GM21360 (cell line): Measurements from ENCODE around the gene ZBTB20.

Experiments used
- ATAC-seq: cut with Tn5 transposase; IDR thresholded peaks from one replicate; pipeline ENCODE4 v1.9.1; 2021; ENCODE audit warnings: mild to moderate bottlenecking, moderate library complexity; ENCODE audit not compliant: unreplicated experiment

Gene ZBTB20

GRCh38 chr3:114645392-114645791 is 501.7 kb downstream of the ZBTB20 start:
- ATAC-seq, result no peak

- no peak for ATAC-seq
These were observed 502.7 kb downstream of the ZBTB20 start for GRCh38 chr3:114644367-114644766.

GRCh38 chr3:114642951-114643741 is 503.9 kb downstream of the ZBTB20 start:
- no peak for ATAC-seq

DNA sequence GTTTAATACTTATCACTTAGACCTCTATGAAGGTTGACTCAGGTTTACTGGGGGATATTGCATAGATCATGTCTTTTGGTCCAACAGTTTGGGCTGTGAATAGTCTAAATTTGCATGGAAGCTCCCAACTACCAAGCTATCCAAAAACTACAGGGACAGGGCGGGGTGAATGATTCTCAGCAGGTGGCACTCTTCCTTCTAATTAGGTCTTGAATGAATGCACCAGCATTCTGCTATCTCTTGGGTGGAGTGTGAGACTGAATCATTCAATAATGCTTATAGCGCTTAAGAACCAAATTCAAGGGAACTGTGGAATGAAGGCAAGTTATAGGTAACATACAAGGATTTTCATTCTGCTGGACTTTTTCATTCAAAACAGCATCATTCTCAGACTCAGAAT is 507.0 kb downstream of the ZBTB20 start:
- no peak for ATAC-seq

DNA sequence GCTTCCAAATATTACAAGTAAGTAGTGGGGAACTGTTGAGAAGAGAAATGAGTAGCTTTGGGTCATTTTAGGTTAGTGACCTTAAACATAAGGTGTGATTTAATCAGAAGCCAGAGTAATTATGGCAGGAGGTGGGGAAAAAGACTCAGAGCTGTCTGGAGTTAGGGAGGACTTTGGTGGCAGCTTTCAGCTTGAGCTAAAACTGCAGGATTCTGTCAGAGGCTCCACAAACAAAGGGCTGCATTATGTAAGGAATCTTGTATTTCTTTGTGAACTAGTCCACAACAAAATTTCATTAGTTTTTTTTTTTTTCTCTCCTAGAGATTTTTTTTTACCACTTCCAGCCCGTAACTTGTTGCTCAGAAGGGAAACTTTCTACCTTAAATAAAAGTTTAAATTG is 507.9 kb downstream of the ZBTB20 start:
- no peak for ATAC-seq

DNA sequence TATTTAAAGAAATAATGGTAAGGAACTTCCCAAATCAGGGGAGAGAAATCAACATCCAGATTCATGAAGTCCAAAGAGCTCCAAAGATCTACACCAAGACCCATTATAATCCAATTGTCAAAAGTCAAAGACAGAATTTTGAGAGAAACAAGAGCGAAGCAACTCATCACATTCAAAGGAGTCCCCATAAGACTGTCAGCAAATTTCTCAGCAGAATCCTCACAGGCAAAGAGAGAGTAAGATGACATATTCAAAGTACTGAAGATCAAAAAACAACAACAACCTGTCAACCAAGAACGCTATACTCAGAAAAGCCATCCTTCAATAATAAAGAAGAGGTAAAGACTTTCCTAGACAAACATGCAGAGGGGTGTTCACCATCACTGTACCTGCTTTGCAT is 511.2 kb downstream of the ZBTB20 start:
- ATAC-seq, result no peak

DNA sequence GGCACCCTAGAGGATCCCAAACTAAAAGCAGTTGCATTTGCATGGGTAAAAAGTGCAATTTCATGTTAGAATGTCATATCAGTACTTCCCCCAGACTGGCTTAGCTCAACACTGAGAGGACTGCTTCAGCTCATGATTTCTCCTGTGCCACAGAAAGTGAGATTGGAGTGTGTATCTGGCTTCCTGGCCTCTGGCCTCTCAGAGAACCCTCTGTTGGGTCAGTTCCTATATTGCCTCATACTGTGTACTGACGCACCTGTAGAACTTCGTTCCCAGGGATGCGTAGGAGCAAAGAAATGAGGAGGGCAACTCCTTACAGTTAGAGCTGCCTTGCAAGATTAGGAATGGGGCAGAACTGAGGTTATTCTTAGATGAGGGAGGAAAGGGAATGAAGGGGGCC is 512.5 kb downstream of the ZBTB20 start:
- ATAC-seq, result no peak

DNA sequence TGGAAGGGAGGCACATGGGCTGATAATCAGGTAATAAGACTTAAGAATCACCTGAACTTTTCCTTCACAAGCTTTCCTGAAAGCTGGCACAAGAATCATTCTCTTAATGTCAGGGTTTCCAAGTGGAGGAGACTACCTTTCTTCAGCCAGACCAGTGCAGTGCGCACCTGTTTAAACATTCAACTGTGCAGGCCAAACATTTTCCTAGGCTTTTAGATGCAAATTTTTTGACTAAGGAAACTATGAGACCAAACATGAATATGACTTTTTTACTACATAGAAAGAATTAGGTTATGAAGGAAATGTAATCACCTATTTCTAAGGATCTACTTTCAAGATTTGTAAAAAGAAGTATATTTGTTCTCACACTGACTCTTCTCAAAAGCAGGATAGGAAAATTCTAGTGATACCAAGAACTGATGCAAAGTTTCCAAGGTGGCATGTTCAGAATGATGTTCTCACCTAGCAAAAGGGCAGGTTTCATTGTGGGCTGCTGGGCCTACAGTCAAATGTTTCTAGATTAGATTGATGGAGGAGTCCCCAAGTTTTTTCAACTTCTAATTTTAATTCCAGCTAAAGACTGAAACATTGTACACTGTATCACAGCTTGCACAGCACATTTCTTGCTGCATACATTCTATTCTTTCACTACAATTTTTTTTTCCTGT is 514.2 kb downstream of the ZBTB20 start:
- ATAC-seq, result no peak

DNA sequence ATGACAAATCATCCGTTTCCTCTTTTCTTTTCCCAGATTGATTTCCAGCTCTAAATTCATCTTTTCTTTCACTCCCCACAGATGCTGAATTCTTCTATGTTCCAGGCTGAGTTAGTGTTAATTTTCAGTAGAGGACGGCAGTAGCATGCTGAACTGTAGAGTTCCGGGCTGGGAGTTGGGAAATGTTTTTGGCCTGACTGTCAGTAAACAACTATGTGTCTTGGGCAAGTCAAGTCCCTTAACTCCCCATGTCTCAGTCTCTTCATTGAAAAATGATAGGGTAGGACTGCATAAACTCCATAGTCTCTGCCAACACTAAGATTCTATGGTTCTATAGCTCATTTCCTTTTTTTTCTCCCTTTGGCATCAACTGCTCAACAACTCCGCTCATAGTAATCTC is 519.3 kb downstream of the ZBTB20 start:
- no peak for ATAC-seq

DNA sequence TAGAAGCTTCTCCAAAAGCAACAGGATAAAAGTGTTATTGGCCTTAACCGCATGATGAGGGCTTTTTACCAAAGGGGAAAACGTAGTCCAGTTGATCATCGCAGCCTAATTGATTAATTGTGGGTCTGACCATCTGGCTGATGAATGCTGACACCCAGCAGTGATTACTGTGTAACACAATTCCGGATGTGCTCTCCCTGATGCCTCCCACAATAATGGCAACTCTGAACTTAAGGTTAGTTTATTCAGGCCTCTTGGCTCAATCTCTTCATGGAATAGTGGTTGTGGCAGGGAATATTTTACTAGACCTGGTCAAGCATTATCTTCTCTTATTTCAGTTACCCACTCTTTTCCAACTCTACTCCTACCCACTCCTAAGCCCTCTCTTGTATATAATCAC is 520.3 kb downstream of the ZBTB20 start:
- ATAC-seq, result no peak

GRCh38 chr3:114624571-114625181 is 522.4 kb downstream of the ZBTB20 start:
- ATAC-seq, result no peak

- ATAC-seq, result no peak
These were observed 523.0 kb downstream of the ZBTB20 start for GRCh38 chr3:114624047-114624445.

- ATAC-seq, result no peak
These were observed 523.6 kb downstream of the ZBTB20 start for GRCh38 chr3:114623420-114624046.

- no peak for ATAC-seq
These were observed 525.1 kb downstream of the ZBTB20 start for GRCh38 chr3:114622001-114622400.

GRCh38 chr3:114619771-114620170 is 527.3 kb downstream of the ZBTB20 start:
- ATAC-seq, result no peak

DNA sequence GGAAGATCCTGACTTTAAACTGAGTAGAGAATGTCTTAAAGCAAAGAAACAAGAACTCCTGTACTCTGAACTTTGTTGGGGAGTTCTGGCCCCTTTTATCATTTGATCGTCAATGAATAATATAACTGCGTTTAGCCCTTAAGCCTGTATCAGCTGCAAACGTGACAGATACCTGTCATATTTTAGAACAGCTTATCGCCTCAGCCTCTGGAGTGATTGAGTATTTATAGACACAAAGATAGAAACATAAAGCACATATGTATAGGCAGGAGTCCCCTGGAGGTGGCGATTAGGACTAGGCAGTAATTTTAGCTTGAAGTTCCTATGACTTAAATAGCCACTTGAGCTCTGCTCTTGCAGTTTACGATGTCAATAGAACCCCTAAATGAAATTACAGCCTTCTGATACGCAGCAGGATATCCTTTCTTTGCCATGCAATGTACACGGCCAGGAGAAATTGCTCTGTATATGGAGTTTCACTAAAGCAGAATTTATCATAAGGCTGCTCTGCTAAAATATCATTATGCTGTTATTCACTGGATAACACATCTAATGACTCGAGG is 531.5 kb downstream of the ZBTB20 start:
- no peak for ATAC-seq

DNA sequence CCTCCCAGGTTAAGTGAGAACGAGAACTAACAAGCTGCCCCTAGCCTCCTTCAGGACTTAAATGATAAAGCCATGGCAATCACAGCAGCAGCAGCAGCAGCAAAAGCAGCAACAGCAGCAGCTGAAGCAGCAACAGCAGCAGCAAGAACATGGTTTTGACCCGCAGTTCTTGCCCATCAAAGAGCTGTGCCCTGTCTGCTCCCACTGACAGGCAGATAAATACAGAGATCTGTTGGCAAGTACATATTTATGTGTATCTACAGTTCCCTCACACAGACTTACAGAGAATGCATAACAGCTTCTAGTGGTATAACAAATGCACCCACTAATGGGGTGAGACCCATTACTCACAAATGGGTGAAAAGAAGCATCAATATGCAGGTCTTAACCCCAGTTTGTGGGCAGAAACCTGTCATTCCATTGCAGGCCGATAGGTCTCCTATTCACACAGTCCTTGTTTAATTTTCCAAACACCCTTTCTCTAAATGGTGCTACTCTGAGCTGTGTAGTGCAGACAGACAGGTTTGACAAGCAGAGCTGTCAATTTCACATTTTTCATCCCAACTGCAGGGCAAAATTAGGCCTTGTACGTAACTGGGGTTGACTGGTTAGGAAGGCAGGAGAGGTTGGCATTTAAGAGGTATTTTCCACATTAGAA is 537.0 kb downstream of the ZBTB20 start:
- no peak for ATAC-seq

DNA sequence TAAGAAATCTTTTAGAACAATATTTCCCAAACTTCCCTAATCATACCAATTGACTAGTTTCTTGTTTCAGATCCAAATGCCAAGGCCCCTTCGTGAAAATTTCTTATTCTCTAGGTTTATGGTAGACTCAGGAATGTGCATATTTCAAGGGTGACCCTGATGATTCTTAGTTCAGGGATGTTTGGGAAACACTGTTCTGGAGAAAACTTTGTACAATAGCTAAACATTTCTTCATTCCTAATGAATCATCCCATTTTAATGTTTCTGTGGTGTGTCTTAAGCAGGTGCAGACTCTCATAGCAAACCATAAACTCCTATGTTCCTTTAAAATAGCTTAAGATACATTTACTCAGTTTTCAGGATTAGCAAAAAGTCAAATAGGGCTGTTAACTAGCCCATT is 538.8 kb downstream of the ZBTB20 start:
- ATAC-seq, result no peak

DNA sequence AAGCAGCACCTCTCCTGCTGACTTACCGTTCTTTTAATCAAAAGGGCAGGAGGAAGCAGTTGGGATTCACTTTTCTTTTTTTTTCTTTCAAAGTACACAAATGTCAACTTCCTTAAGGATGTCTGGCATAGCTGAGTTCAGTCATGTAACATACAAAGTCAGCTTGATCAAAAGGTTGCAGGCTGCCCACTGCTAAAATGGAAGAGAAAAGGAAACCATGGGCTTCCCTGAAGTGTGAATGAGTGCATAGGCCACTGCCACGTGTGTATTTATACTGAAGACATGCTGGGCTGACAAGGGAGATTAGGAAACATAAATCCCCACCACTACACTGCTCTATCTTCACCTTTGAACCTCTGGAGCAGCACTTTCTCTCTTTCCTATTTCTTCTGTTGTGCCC is 540.8 kb downstream of the ZBTB20 start:
- no peak for ATAC-seq

- ATAC-seq, result no peak
These were observed 546.5 kb downstream of the ZBTB20 start for GRCh38 chr3:114600571-114600970.

- ATAC-seq, result no peak
These were observed 549.2 kb downstream of the ZBTB20 start for GRCh38 chr3:114597871-114598270.
